Stomach smooth muscle (tissue), 2 donors: ENCODE data around the gene RNASEH2C.
"Not testable (repeated sequence)": the region's sequence is repeated elsewhere in the genome, so short reads cannot be mapped to it uniquely, and the experiment has no call there.

Source experiments
- H3K27ac ChIP-seq: one replicate; pipeline ENCODE4 v1.7.0; 2013; ENCODE audit warnings: mild to moderate bottlenecking, low read length, inconsistent platforms
- H3K27me3 ChIP-seq, 2 donors: one replicate each; pipeline ENCODE4 v1.7.0; 2013; ENCODE audit warnings: low read length in 2 of 2; ENCODE audit not compliant: insufficient read depth in 2 of 2, control insufficient read depth in 1 of 2
- H3K36me3 ChIP-seq, 2 donors: one replicate each; pipeline ENCODE4 v1.7.0; 2013; ENCODE audit warnings: low read length in 2 of 2; ENCODE audit not compliant: control insufficient read depth in 2 of 2, insufficient read depth in 2 of 2
- H3K4me1 ChIP-seq: one replicate; pipeline ENCODE4 v1.7.0; 2013; ENCODE audit warnings: low read length; ENCODE audit not compliant: control insufficient read depth, insufficient read depth
- H3K4me3 ChIP-seq, 2 donors: one replicate each; pipeline ENCODE4 v1.7.0; 2013; ENCODE audit warnings: low read length in 2 of 2
- H3K9ac ChIP-seq, 2 donors: one replicate each; pipeline ENCODE4 v1.7.0; 2013; ENCODE audit warnings: low read length in 2 of 2, mild to moderate bottlenecking in 1 of 2
- H3K9me3 ChIP-seq, 2 donors: one replicate each; pipeline ENCODE4 v1.7.0; 2013; ENCODE audit warnings: low read length in 2 of 2; ENCODE audit not compliant: control insufficient read depth in 2 of 2
- donor health status: healthy.
- donor health status: Pancreatic carcinoma.

RNASEH2C gene

GRCh38 chr11:65708451-65708850 is 12.1 kb downstream of the RNASEH2C start:
- no peaks in the 10 kb centered on the region for H3K27me3 ChIP-seq
- H3K27ac ChIP-seq, result no peak overlapping the region
- H3K9ac ChIP-seq, result no peak overlapping the region
- no peaks in the 10 kb centered on the region for H3K9me3 ChIP-seq
- H3K36me3 ChIP-seq, result peaks cover 3 to 4% of the 10 kb centered on the region in 2 donors
- H3K4me1 ChIP-seq, result peaks cover 20% of the 10 kb centered on the region
- H3K4me3 ChIP-seq, result no peak overlapping the region

- H3K9ac ChIP-seq, H3K4me3 ChIP-seq, H3K9me3 ChIP-seq, H3K4me1 ChIP-seq, H3K36me3 ChIP-seq, H3K27me3 ChIP-seq, H3K27ac ChIP-seq: not testable (repeated sequence)
Observed at GRCh38 chr11:65707002-65707401, 13.6 kb downstream of the RNASEH2C start.

GRCh38 chr11:65706303-65706763 is 14.3 kb downstream of the RNASEH2C start:
- H3K9ac ChIP-seq, result not testable (repeated sequence)

GRCh38 chr11:65703846-65704245 is 16.8 kb downstream of the RNASEH2C start:
- H3K36me3 ChIP-seq, result no peaks in the 10 kb centered on the region
- no peak overlapping the region for H3K27ac ChIP-seq
- H3K4me3 ChIP-seq, result no peak overlapping the region
- no peaks in the 10 kb centered on the region for H3K9me3 ChIP-seq
- H3K27me3 ChIP-seq, result peaks cover 0 to 2% of the 10 kb centered on the region in 2 donors
- peaks cover 2% of the 10 kb centered on the region for H3K4me1 ChIP-seq
- no peak overlapping the region for H3K9ac ChIP-seq

More at GRCh38 chr11:65706303-65706763, 14.3 kb downstream of the RNASEH2C start:
- peak overlapping the region in 1 of 2 donors; percentile 60 for H3K4me3 ChIP-seq
- H3K9me3 ChIP-seq, H3K36me3 ChIP-seq, H3K27me3 ChIP-seq, H3K27ac ChIP-seq, H3K4me1 ChIP-seq: not testable (repeated sequence)

GRCh38 chr11:65701686-65702085 is 18.9 kb downstream of the RNASEH2C start:
- no peak overlapping the region for H3K4me3 ChIP-seq
- peaks cover 0 to 2% of the 10 kb centered on the region in 2 donors for H3K27me3 ChIP-seq
- H3K27ac ChIP-seq, result no peak overlapping the region
- H3K9me3 ChIP-seq, result no peaks in the 10 kb centered on the region
- no peak overlapping the region for H3K9ac ChIP-seq
- H3K36me3 ChIP-seq, result no peaks in the 10 kb centered on the region
- peaks cover 2% of the 10 kb centered on the region for H3K4me1 ChIP-seq

GRCh38 chr11:65700399-65700798 is 20.2 kb downstream of the RNASEH2C start:
- no peak overlapping the region for H3K4me3 ChIP-seq
- no peaks in the 10 kb centered on the region for H3K9me3 ChIP-seq
- peaks cover 0 to 2% of the 10 kb centered on the region in 2 donors for H3K27me3 ChIP-seq
- H3K9ac ChIP-seq, result no peak overlapping the region
- H3K36me3 ChIP-seq, result no peaks in the 10 kb centered on the region
- peaks cover 6% of the 10 kb centered on the region for H3K4me1 ChIP-seq
- H3K27ac ChIP-seq, result no peak overlapping the region

GRCh38 chr11:65699306-65699705 is 21.3 kb downstream of the RNASEH2C start:
- no peak overlapping the region for H3K4me3 ChIP-seq
- H3K27me3 ChIP-seq, result peaks cover 0 to 2% of the 10 kb centered on the region in 2 donors
- H3K27ac ChIP-seq, result no peak overlapping the region
- H3K4me1 ChIP-seq, result peaks cover 6% of the 10 kb centered on the region
- no peaks in the 10 kb centered on the region for H3K36me3 ChIP-seq
- no peaks in the 10 kb centered on the region for H3K9me3 ChIP-seq
- H3K9ac ChIP-seq, result no peak overlapping the region

GRCh38 chr11:65698205-65698604 is 22.4 kb downstream of the RNASEH2C start:
- Histone ChIP-seq H3K36me3 (no peaks in the 10 kb centered on the region), H3K9ac (no peak overlapping the region), H3K27ac (no peak overlapping the region), H3K4me3 (no peak overlapping the region), H3K4me1 (peaks cover 6% of the 10 kb centered on the region), H3K9me3 (no peaks in the 10 kb centered on the region), H3K27me3 (peaks cover 0 to 2% of the 10 kb centered on the region in 2 donors)

GRCh38 chr11:65696802-65697552 is 23.6 kb downstream of the RNASEH2C start:
- Histone ChIP-seq H3K27me3 (peaks cover 0 to 2% of the 10 kb centered on the region in 2 donors), H3K4me3 (no peak overlapping the region), H3K4me1 (peaks cover 6% of the 10 kb centered on the region), H3K9me3 (no peaks in the 10 kb centered on the region), H3K9ac (no peak overlapping the region), H3K36me3 (no peaks in the 10 kb centered on the region), H3K27ac (no peak overlapping the region)

GRCh38 chr11:65695459-65696241 is 24.9 kb downstream of the RNASEH2C start:
- Histone ChIP-seq H3K27me3 (peaks cover 0 to 2% of the 10 kb centered on the region in 2 donors), H3K9ac (no peak overlapping the region), H3K9me3 (no peaks in the 10 kb centered on the region), H3K27ac (no peak overlapping the region), H3K4me1 (peaks cover 6% of the 10 kb centered on the region), H3K36me3 (no peaks in the 10 kb centered on the region), H3K4me3 (no peak overlapping the region)

GRCh38 chr11:65692367-65692766 is 28.2 kb downstream of the RNASEH2C start:
- no peak overlapping the region for H3K9ac ChIP-seq
- no peak overlapping the region for H3K4me3 ChIP-seq
- H3K36me3 ChIP-seq, result no peaks in the 10 kb centered on the region

More at GRCh38 chr11:65692367-65692766, 28.2 kb downstream of the RNASEH2C start:
- Histone ChIP-seq H3K27ac (no peak overlapping the region), H3K9me3 (no peaks in the 10 kb centered on the region), H3K4me1 (peaks cover 6% of the 10 kb centered on the region), H3K27me3 (no peaks in the 10 kb centered on the region)
